Vagina (tissue), 2 donors: ENCODE data around the gene ITPKB.

Experiments
- POLR2A ChIP-seq, 2 donors: fragments of 450-650 bp; IDR thresholded peaks; one replicate each; pipeline ENCODE4 v1.6.1; 2017; ENCODE audit warnings: antibody characterized with exemption in 2 of 2, mild to moderate bottlenecking in 2 of 2, moderate library complexity in 2 of 2
- TF ChIP-seq, protein P1 (sequence below), 3 experiments: fragments of 450-650 bp in 2 of 3; fragments of 200-600 bp in 1 of 3; sonication (generic) in 1 of 3; IDR thresholded peaks; one replicate each; pipeline ENCODE4 v1.5.1; 2017 to 2019; ENCODE audit warnings: antibody characterized with exemption in 3 of 3, mild to moderate bottlenecking in 2 of 3, moderate library complexity in 2 of 3

- TF ChIP-seq, protein P1, sequence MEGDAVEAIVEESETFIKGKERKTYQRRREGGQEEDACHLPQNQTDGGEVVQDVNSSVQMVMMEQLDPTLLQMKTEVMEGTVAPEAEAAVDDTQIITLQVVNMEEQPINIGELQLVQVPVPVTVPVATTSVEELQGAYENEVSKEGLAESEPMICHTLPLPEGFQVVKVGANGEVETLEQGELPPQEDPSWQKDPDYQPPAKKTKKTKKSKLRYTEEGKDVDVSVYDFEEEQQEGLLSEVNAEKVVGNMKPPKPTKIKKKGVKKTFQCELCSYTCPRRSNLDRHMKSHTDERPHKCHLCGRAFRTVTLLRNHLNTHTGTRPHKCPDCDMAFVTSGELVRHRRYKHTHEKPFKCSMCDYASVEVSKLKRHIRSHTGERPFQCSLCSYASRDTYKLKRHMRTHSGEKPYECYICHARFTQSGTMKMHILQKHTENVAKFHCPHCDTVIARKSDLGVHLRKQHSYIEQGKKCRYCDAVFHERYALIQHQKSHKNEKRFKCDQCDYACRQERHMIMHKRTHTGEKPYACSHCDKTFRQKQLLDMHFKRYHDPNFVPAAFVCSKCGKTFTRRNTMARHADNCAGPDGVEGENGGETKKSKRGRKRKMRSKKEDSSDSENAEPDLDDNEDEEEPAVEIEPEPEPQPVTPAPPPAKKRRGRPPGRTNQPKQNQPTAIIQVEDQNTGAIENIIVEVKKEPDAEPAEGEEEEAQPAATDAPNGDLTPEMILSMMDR (IDR thresholded peaks at IDR 0.05): no peak
- no peak for TF ChIP-seq POLR2A (IDR thresholded peaks at IDR 0.05)
Observed at GRCh38 chr1:226708967-226709396, 30.1 kb downstream of the ITPKB start.
